GM19397 (cell line): ENCODE data around the gene MARS1.
"Not testable (repeated sequence)": the region's sequence is repeated elsewhere in the genome, so short reads cannot be mapped to it uniquely, and the experiment has no call there.

Source experiments
- ATAC-seq: cut with Tn5 transposase; IDR thresholded peaks from one replicate; pipeline ENCODE4 v1.9.1; 2021; ENCODE audit warnings: mild to moderate bottlenecking, moderate library complexity; ENCODE audit not compliant: unreplicated experiment

The MARS1 gene

DNA sequence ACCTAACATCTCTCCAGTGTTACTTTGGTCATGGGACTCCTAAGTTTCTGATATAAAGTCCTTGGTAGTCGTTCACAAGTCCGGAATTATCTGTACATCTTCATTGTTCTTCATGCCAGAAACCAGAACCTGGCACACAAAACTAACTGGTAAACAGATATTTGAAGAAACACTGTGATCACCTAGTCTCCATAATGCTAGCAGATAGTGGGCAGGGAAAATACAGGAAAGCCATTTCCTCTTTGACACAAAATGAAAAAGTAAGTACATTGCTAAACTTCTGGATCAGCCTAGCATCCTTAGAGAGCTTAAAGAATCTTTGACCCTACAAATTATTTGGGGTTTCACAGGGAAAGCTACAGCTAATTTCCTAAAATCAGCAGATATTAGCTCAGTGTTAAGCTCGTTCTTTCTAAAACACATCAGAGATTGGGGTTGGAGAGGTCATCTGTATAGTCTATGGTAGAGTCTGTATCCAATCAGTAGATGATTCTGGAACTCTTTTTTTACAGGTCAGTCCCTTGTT lies 27.6 kb downstream of the MARS1 start:
- ATAC-seq = no peak

DNA sequence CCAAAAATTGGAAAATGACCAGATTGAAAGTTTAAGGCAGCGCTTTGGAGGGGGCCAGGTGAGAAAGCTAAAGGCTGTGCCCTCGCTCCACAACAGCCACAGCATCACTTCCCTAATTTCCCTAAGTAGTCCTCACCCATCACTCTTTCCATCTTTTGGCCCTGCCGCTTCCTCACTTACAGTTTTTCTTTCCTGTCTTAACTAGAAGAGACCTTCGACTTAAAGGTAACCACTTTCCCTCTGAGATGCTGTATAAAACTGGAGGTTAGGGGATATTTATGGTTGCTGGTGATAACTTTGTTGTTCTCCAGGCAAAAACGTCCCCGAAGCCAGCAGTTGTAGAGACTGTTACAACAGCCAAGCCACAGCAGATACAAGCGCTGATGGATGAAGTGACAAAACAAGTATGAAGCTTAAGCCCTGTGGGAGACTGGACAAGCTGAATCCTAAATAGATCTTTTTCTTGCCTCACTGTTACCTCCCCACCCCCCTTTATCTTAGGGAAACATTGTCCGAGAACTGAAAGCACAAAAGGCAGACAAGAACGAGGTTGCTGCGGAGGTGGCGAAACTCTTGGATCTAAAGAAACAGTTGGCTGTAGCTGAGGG lies 28.2 kb downstream of the MARS1 start:
- no peak for ATAC-seq

DNA sequence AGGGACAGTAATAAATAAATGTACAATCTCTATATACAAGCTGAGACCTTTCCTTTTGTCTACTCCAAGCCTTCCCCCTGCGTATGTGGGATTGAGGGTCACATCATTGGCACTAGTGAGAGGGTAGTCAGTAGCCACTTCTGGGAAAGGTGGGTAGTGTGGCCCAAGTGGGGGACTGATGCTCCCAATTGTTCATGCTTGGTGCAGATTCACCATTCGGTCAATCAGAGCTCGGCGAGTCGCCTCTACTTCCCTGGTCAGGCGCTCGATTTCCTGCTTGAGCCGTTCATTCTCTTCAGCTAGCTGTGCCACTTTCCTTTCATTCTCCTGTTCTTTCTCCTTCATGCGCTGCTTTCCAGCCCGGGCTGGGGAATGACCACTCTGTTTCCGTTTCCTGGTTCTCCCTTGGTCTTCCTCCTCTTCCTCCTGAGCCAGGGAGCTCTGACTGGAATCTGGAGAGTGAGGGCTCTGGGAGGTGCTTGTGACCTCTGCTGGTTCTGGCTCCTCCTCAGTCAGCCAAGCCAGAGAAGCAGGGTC lies 28.8 kb downstream of the MARS1 start:
- ATAC-seq = no peak

DNA sequence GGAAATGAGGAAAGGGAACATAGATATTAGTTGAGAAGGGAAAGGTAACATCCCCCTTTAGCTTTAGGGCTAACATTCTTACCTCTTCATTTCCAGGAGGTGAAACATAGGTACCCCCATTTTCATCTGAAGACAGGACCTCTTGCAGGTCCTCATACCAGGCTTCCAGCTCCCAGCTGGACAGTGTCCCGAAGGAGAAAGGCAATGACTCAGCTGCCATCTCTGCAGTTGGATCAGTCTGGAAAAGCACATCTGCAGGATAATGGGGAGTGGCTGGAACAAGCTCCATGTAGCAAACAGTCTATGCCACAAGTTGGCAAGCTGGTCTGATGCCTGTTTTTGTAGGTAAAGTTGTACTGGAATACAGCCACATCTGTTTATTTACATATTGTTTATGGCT lies 29.3 kb downstream of the MARS1 start:
- no peak for ATAC-seq

DNA sequence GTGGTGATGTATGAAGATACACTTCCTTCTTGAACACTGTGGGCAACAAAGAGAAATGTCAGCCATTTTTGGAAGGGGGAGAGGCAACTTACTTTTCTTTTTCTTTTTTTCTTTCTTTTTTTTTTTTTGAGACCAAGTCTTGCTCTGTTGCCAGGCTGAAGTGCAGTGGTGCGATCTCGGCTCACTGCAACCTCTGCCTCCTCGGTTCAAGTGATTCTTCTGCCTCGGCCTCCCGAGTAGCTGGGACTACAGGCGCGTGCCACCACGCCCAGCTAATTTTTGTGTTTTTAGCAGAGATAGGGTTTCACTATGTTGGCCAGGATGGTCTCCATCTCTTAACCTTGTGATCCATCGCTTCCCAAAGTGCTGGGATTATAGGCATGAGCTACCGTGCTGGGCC lies 29.9 kb downstream of the MARS1 start:
- ATAC-seq = not testable (repeated sequence)

DNA sequence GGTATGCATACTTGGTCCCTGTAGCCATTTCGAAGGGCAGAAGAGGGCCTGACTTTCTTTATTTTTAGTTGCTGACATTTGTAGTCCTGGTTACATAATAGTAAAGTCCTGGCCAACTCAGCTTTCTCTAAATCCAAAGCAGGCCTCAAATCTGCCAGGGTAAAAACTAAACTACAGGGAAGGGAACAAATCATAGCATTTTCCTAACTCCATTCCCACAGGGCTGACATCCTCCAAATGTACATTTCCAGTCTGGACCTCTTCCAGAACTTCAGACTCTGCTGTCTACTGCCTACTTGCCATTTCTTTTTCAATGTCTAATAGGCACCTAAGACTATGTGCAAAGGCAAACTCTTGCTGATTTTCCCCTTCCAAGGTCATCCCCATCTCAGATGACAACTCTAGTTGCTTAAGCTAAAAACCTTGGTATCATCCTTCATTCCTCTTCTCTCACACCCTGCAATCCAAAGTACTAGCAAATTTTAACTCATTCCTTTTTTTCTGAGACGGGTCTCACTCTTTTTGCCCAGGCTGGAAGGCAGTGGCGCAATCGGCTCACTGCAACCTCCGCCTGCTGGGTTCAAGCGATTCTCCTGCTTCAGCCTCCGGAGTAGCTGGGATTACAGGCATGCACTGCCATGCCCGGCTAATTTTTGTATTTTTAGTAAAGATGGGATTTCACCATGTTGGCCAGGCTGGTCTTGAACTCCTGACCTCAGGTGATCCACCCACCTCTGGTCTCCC lies 30.5 kb downstream of the MARS1 start:
- ATAC-seq = no peak

DNA sequence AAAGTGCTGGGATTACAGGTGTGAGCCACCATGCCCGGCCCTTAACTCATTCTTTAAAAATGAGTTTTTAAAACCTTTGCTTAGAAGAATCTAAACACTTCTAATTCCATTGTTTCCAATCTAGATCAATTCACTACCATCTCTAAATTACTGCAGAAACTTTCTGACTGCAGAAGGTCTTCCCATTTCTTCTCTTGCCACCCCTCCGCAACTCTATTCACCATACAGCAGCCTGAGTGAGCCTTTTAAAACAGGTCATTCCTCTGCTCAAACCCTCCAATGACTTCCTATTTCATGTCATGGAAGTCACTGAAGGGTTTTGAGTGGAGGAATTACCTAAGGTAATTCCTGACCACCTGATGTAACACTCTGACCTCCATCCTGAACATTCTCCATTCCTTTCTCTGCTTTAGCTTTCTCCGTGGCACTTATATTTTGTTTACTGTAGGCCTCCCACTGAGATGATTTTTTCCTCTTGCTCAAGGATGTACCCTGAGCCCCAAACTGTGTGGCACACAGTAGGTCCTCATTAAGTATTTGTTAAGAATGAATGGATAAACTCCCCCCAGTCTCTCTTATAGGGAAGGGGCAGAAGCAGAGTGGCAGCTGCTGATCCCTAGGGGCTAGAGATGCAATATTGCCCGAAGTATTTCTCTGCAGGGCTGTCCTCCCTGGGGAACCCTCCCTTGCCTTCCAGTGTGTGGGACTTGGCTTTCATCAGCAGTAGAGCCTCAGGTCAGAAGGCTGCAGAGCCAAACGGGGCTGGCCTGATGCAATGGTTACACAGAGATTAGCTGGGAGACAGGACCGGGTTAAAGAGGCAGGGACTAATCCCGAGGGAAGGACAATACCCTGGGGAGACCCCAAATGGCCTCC lies 31.3 kb downstream of the MARS1 start:
- no peak for ATAC-seq

DNA sequence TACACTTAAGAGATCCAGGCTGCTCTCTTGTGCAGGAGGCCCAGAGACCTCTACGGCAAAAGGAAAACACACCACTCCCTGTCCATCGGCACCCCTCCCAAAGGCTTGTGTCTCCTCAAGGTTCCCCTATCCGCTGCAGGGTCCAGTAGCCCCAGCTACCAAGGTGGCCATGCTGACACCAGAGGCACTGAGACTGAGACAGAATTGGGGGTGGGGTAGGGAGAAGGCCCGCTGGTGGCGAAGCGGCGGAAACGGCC lies 31.9 kb downstream of the MARS1 start:
- ATAC-seq = no peak

DNA sequence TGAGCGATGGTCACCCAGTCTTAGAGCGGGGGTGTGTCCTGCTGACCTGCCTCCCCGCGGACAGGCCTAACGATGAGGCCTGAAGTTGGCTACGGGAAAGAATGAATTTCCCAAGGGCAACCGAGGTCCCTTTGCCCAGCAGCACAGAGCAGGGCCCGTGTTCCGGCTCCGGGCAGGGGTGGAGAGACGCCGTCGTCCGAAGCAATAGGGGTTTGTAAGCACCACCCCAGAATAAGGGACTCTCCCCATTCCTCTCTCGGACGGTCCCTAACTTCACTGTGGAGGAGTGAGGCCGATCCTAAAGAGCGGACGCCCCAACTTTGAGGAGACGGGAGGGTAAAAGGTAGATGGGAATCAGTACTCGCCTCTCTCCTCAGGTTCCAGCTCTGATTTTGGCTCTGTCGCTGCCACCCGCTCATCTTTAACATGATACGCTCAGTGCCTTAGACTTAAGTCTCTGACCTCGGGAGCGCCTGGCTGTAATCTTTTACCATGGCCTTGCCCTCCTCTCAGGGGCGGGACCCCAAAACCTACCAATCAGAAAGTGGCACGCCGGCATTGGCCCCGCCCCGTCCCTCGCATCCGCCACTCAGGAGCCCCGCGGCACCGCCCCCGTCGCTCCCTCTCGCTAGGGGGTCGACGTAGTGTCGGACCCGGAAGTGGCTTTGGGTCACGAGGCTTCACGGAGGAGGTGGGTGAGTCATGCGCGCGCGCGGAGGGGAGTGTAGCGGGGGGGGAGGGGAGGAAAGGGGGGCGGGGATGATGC lies 32.4 kb downstream of the MARS1 start, which contains the start of gene DDIT3:
TSS of gene DDIT3 (minus strand) at position 462 of the 766 bp plus-strand sequence. CDS start 3,108 bp downstream, outside the sequence.
- peak; percentile 71 for ATAC-seq

DNA sequence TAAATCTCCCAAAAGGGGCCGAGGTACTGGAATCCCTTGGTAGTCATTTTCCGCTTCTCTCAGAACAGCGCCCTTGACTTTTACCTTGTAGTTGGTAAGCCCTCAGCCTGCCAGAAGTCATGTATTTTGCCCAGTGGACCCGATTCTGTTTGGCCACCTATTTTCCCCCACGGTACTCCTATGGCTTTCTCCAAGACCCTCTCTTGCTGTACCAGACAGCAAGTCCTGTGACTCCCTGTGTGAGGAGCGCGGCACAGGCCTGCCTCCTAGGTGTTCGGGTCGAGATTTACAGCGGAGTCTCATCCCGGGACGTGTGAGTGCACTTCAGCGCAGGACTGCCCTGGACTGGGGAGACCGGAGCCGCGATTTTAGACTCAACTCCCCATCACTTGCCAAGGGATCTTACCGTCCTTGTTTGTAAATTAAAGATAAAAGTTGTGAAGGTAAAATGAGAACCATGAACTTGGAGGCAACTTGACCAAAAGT lies 33.7 kb downstream of the MARS1 start:
- ATAC-seq = no peak

DNA sequence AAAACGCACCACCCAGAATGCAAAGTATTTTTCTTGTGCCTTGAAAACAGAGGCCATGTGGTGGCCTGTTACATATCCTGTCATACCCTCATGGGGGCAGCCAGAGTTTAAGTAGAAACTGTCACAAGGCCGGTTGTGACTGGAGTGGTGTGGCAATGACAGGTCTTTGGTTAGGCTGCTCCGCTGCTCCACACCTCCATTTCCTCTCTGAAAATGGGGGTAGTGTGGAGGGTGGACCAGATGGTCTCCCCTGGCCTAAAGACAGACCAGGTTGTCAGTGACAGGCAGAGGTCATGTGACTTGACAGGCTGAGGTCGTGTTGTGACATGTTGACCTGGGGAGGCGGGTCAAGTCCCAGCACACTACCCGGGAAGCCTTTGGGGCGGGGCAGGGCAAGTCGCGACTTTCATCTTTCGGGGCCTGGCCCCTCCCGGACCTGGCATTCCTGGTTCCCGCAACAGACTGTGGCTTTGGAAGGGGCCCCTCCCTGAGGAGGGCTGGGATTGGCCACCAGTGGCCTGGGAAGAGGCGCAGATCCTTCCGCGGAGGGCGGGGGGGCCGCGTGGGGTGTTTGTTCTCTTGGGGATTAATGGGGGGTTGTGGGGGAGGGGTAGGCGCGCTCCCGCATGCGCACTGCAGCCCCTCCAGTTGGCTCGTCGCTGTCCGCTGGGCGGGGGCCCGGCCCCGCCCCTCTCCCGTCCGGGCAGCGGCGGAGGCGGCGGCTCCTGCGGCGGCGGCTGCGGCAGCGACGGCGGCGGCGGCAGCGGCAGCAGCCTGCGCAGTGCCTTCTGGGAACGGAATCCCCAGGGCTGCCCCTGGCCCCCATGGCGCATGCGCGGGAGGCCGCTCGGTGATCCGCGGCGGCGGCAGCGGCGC lies 34.4 kb downstream of the MARS1 start, which contains the start of gene MBD6:
TSS of gene MBD6 (plus strand) at position 814 of the 876 bp plus-strand sequence. CDS start 1,480 bp downstream, outside the sequence.
- ATAC-seq = peak; percentile 36

DNA sequence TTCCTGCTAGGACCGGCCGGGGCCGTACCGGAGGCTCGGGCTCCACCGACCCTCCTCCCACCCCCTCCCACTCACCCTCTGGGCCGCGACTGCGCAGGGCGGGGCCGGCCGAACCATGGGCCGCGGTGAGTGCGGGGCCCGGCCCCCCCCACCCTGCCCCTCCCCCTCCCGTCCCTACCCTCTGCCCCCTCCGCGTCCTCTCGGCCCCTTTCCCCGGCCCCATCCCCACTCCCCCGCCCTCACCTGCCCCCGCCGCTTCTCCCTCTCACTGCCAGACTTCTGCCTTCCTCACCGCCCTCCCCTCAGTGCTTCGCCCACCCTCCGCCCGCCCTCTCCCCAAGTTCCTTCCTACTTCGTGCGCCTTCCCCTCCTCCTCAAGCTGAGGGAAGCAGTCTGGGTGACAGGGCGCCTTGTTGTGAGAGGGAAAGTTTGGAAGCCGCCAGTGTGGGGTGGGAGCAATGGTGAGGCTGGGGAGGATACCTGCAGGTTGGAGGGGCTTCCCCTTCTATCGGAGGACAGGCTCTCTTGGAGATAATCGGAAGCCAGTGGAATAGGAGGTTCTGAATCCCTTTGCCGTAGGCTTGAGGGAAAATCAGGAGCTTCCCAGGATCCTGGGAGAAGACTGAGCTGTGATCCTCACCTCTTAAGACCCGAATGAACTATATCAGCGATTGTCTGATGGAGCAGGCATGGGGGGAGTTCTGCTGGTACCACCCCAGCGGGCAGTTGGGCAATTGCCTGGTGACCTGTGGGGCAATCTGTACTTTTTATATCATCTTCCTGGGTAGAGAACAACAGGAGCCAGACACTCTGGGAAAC lies 35.2 kb downstream of the MARS1 start:
- ATAC-seq = no peak

DNA sequence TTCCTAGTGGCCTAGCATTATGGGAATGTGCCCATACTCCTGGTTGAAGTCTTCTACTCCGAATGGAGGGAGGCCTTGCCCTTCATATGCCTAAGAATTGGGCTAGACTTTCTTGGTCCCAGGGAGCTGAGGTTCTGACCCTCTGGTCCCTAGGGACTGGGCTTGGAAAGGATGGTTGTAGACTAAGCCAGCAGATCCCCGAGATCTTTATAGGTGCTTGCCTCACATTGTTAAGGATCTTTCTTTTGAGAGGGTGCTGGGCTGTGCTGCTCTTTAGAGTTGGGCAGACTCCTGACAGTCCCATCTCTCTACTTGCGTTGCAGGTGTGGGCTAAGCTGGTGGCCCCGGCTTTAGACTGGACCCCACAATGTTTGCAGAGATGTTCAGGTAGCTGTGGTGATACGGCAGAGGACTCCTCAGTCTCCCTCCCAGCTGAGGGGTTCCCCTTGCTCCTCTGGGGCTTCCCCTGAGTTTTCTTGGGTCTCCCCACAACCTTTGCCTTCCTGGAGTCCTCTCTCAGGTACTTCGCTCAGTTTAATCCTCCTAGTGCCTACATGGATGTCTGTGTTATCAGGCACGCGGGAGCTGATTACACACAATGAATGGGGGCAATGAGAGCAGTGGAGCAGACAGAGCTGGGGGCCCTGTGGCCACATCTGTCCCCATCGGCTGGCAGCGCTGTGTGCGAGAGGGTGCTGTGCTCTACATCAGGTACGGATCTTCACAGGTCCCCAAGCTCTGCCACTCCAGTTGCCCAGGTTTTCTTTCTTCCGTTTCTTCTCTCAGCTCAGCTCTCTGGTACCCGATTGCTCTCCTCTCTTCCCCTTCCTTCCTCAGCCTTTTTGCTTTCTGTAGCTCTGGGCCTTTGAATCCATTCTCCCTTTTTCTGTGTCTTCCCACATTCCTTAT lies 36.1 kb downstream of the MARS1 start:
- ATAC-seq = no peak

DNA sequence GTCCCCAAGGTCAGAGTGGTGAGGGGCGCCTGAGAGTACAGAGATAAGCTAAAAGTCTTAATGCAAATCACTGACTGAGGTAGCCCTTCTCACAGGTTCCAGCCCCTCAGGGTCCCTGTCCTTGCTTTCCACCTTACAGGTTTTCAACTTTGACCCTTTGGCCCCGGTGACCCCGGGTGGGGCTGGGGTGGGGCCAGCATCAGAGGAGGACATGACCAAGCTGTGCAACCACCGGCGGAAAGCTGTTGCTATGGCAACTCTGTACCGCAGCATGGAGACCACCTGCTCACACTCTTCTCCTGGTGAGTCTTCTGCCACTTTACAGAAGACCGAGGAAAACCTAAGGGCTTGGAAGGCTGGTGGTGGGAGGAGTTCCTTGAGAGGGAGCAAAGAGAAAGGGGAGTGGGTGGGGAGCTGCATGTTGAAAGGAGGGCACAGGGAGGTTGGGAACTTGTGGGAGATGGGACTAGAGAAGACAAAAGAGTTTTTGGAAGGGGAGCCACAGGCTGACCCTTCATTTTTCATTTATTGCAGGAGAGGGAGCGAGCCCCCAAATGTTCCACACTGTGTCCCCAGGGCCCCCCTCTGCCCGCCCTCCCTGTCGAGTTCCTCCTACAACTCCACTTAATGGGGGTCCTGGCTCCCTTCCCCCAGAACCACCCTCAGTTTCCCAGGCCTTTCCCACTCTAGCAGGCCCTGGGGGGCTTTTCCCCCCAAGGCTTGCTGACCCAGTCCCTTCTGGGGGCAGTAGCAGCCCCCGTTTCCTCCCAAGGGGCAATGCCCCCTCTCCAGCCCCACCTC lies 37.1 kb downstream of the MARS1 start:
- no peak for ATAC-seq

DNA sequence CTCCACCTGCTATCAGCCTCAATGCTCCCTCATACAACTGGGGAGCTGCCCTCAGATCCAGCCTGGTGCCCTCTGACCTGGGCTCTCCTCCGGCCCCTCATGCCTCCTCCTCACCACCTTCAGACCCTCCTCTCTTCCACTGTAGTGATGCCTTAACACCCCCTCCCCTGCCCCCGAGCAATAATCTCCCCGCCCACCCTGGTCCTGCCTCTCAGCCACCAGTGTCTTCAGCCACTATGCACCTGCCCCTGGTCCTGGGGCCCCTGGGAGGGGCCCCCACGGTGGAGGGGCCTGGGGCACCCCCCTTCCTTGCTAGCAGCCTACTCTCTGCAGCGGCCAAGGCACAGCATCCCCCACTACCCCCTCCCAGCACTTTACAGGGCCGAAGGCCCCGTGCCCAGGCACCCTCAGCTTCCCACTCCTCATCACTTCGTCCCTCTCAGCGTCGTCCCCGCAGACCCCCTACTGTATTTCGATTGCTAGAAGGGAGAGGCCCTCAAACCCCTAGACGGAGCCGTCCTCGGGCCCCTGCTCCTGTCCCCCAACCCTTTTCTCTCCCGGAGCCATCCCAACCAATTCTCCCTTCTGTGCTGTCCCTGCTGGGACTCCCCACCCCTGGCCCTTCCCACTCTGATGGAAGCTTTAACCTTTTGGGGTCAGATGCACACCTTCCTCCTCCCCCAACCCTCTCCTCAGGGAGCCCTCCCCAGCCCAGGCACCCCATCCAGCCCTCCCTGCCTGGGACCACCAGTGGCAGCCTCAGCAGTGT lies 37.9 kb downstream of the MARS1 start:
- no peak for ATAC-seq
